ENCODE results near the gene ARPC4. TPM values are rescaled to one million over a fixed set of nuclear protein-coding genes. Genes with fewer than 3 reads are reported as not detected.

Gene ARPC4
- total RNA-seq, 4 donors from 2014 or later, result 129 to 191 (median 164) TPM

- H3K27me3 ChIP-seq, result no peaks in the 10 kb centered on the region
- H3K4me1 ChIP-seq, result peaks cover 18 to 45% (median 32%) of the 10 kb centered on the region in 4 donors
- intact Hi-C loops (cut with DNase I), result no loop called here
- no peak overlapping the region for H3K27ac ChIP-seq (replicated peaks in 1 of 4)
- H3K4me3 ChIP-seq, result no peak overlapping the region
- no peaks in the 10 kb centered on the region for H3K9me3 ChIP-seq
- no peak for TF ChIP-seq EP300 (IDR thresholded peaks at IDR 0.05)
- TF ChIP-seq POLR2AphosphoS5 (IDR thresholded peaks at IDR 0.05), result no peak
- TF ChIP-seq POLR2A (IDR thresholded peaks at IDR 0.05; ENCODE audit: low read depth), result no peak
- TF ChIP-seq CTCF (IDR thresholded peaks at IDR 0.05), result no peak
- peaks cover 48 to 73% (median 63%) of the 10 kb centered on the region in 4 donors for H3K36me3 ChIP-seq
- 94% methylated on average over 12 of the region's 12 CpGs for WGBS
- DNase-seq (ENCODE audit: extremely low spot score), result no peak
Measured at GRCh38 chr3:9797196-9797945, 4.5 kb downstream of the ARPC4 start.

GRCh38 chr3:9800529-9800928 lies 7.6 kb downstream of the ARPC4 start:
- intact Hi-C loops (cut with DNase I), result no loop called here
- Histone ChIP-seq H3K36me3 (peaks cover 78 to 91% (median 89%) of the 10 kb centered on the region in 4 donors), H3K4me1 (peaks cover 7 to 22% (median 11%) of the 10 kb centered on the region in 4 donors), H3K27me3 (no peaks in the 10 kb centered on the region), H3K27ac (replicated peaks in 1 of 4) (no peak overlapping the region), H3K9me3 (no peaks in the 10 kb centered on the region), H3K4me3 (no peak overlapping the region)
- no peak for TF ChIP-seq CTCF (IDR thresholded peaks at IDR 0.05)
- no peak for TF ChIP-seq EP300 (IDR thresholded peaks at IDR 0.05)
- no peak for TF ChIP-seq POLR2A (IDR thresholded peaks at IDR 0.05; ENCODE audit: low read depth)
- TF ChIP-seq POLR2AphosphoS5 (IDR thresholded peaks at IDR 0.05), result no peak
- DNase-seq (ENCODE audit: extremely low spot score), result no peak
- 83% methylated on average over 5 of the region's 5 CpGs for WGBS

GRCh38 chr3:9803494-9803893 lies 10.6 kb downstream of the ARPC4 start:
- no peak for DNase-seq (ENCODE audit: extremely low spot score)
- H3K9me3 ChIP-seq, result no peaks in the 10 kb centered on the region
- peaks cover 0 to 6% (median 0%) of the 10 kb centered on the region in 4 donors for H3K4me1 ChIP-seq
- H3K36me3 ChIP-seq, result peaks cover 78 to 92% (median 89%) of the 10 kb centered on the region in 4 donors
- no peak overlapping the region for H3K4me3 ChIP-seq
- no peaks in the 10 kb centered on the region for H3K27me3 ChIP-seq
- H3K27ac ChIP-seq (replicated peaks in 1 of 4), result peak overlapping the region in 2 of 4 donors; percentile 19 to 32
- WGBS, result 82% methylated on average over 1 of the region's 1 CpG
- TF ChIP-seq POLR2A (IDR thresholded peaks at IDR 0.05; ENCODE audit: low read depth) (no peak), CTCF (IDR thresholded peaks at IDR 0.05) (no peak), EP300 (IDR thresholded peaks at IDR 0.05) (no peak), POLR2AphosphoS5 (IDR thresholded peaks at IDR 0.05) (no peak)
- intact Hi-C loops (cut with DNase I), result no loop called here

GRCh38 chr3:9804996-9805395 lies 12.1 kb downstream of the ARPC4 start:
- WGBS, result 88% methylated on average over 5 of the region's 5 CpGs
- Histone ChIP-seq H3K4me1 (peaks cover 11 to 13% (median 12%) of the 10 kb centered on the region in 4 donors), H3K4me3 (no peak overlapping the region), H3K9me3 (no peaks in the 10 kb centered on the region), H3K27me3 (no peaks in the 10 kb centered on the region), H3K27ac (replicated peaks in 1 of 4) (no peak overlapping the region), H3K36me3 (peaks cover 64 to 77% (median 74%) of the 10 kb centered on the region in 4 donors)
- DNase-seq (ENCODE audit: extremely low spot score), result no peak
- TF ChIP-seq POLR2AphosphoS5 (IDR thresholded peaks at IDR 0.05), result no peak
- TF ChIP-seq POLR2A (IDR thresholded peaks at IDR 0.05; ENCODE audit: low read depth), result no peak
- no peak for TF ChIP-seq EP300 (IDR thresholded peaks at IDR 0.05)
- TF ChIP-seq CTCF (IDR thresholded peaks at IDR 0.05), result no peak
- intact Hi-C loops (cut with DNase I), result no loop called here

Data from esophagus muscularis mucosa (tissue), 4 donors.